Dermis microvascular lymphatic vessel endothelial cell (primary cell): ENCODE data around the gene TASOR. TPM values are rescaled to one million over a fixed set of nuclear protein-coding genes. Genes with fewer than 3 reads are reported as not detected.

Source experiments
- DNase-seq, 2 donors: peaks; one replicate each; pipeline versions ENCODE4 v3.0.0 to v3.0.0-alpha.2; 2010; ENCODE audit warnings: low read depth in 2 of 2
- total RNA-seq: library from RNA; depleted of rRNA; stranded (reverse); fragments of >200 nt; gene quantifications from 2 replicates; pipeline ENCODE4 v1.2.1, GENCODE V29; 2014

The TASOR gene
- total RNA-seq, 1 donor from 2014 or later: 61.1 TPM

- peak; percentile 40 to 78 for DNase-seq
These were observed 473 bp downstream of the TASOR start for GRCh38 chr3:56682462-56683121.

GRCh38 chr3:56681984-56682461 lies 1.0 kb downstream of the TASOR start:
- DNase-seq: no peak

GRCh38 chr3:56680054-56680580 lies 2.9 kb downstream of the TASOR start:
- DNase-seq: no peak

GRCh38 chr3:56677286-56677685 lies 5.8 kb downstream of the TASOR start:
- DNase-seq: no peak

GRCh38 chr3:56673781-56674457 lies 9.1 kb downstream of the TASOR start:
- DNase-seq: no peak

GRCh38 chr3:56667973-56668579 lies 15.0 kb downstream of the TASOR start:
- no peak for DNase-seq

- no peak for DNase-seq
These were observed 18.2 kb downstream of the TASOR start for GRCh38 chr3:56664823-56665222.

- no peak for DNase-seq
These were observed 27.4 kb downstream of the TASOR start for GRCh38 chr3:56655709-56656108.

- DNase-seq: no peak
These were observed 28.6 kb downstream of the TASOR start for GRCh38 chr3:56654460-56654859.

GRCh38 chr3:56645407-56645806 lies 37.7 kb downstream of the TASOR start:
- no peak for DNase-seq

GRCh38 chr3:56633602-56634535 lies 49.2 kb downstream of the TASOR start:
- DNase-seq: peak in 1 of 2 donors; percentile 7

Other genes with a start within 250 kb of the TASOR start
- 1.1 and 1.5 TPM in 2 replicates for gene ERC2, start 214.8 kb downstream of the TASOR start, total RNA-seq
- gene CCDC66, start 126.1 kb downstream of the TASOR start, total RNA-seq: 5.9 and 7.8 TPM in 2 replicates
- 8.3 and 10.6 TPM in 2 replicates for gene ARHGEF3, start 118.7 kb upstream of the TASOR start, total RNA-seq